Measurements from ENCODE around the gene CTIF.

The CTIF gene

GRCh38 chr18:48600456-48601090 is 61.7 kb downstream of the CTIF start:
- no peak for DNase-seq (ENCODE audit: low read depth in 2 of 2, low spot score in 1 of 2)

- no peak for DNase-seq (ENCODE audit: low read depth in 2 of 2, low spot score in 1 of 2)
Measured at GRCh38 chr18:48601343-48601742, 62.5 kb downstream of the CTIF start.

GRCh38 chr18:48602759-48603390 is 64.0 kb downstream of the CTIF start:
- no peak for DNase-seq (ENCODE audit: low read depth in 2 of 2, low spot score in 1 of 2)

GRCh38 chr18:48605408-48605845 is 66.6 kb downstream of the CTIF start:
- DNase-seq (ENCODE audit: low read depth in 2 of 2, low spot score in 1 of 2) = no peak

- DNase-seq (ENCODE audit: low read depth in 2 of 2, low spot score in 1 of 2) = no peak
Measured at GRCh38 chr18:48607056-48607984, 68.5 kb downstream of the CTIF start.

DNA sequence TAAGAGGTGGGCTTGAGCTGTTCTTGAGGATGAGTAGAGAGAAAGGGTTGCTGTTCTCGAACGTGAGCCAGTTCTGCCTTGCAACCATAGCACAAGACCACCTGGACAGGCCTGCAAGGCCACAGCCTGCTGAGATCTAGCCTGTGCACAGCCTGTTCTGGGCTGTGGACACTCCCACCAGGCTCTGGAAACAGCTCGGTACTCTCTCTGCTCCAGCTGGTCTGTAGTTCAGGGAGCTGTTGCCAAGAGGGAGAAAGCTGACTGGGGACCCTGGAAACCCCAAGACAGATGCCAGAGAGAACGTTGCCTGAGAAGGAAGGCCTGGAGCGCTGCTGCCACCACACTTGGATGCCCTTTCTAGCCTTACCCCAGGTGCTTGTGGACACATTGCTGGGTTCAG is 69.8 kb downstream of the CTIF start:
- DNase-seq (ENCODE audit: low read depth in 2 of 2, low spot score in 1 of 2) = no peak

DNA sequence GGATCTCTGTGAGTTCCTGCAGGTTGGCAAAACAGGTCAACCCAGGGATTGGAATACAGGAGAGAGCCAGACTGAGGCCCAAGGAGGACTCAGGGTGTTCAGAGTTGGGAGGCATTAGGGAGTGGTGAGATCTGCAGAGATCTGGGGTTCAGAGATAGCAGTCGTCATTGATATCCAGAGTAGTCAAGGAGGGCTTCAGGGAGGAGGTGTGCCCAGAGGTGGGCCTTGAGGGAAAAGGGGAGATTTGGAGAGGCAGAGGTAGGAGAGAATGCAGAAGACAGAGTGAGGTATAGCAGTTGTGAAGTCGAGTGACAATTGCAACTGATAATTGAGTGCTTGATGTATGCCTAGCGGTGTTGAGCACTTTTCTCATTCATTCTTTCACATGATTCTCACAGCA is 70.3 kb downstream of the CTIF start:
- no peak for DNase-seq (ENCODE audit: low read depth in 2 of 2, low spot score in 1 of 2)

DNA sequence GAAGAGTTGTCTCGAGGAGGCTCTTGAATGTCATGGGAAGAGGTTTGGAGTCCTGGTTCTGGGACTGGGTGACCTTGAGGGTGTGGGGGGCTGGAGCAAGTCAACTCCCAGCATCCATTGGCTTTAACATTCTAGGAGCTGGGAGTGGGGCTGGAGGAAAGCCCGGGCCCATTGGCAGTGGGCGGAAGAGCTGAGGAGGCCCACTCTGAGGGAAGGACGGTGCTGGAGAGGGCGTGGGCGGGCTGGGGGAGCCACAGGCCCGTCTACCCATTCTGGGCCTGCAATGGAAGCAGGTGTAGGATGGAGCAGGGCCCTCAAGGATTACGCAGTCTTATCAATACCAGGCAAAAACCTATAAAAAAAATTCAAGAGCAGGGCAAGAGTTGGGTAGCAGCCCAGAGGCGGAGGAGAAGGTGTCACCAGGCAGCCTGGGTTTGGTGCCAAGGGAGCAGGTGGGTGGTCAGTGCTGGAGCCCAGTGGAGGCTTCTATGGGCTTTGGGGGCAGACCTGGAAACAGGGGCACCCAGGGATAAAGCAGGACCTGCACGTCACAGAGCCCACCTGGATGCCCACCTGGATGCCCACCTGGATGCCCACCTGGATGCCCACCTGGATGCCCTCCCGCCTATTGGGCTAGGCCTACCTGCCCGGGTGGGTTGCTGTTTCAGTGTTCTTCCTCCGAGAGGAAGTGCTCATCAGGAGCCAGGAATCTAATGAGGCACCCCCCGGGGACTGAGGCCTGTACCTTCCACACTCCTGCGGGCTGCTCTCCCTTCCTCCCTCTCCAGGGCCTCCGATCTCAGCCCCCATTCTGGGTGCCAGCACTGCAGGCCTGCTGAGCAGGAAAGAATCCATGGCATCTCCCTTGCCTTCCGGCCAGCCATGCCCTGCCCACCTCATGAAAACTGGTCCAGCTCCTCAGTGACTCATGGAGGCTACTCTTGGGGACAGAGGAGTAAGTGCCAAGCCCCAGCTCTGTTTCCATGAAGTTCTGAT is 71.3 kb downstream of the CTIF start:
- DNase-seq (ENCODE audit: low read depth in 2 of 2, low spot score in 1 of 2) = no peak

- DNase-seq (ENCODE audit: low read depth in 2 of 2, low spot score in 1 of 2) = no peak
Measured at GRCh38 chr18:48611203-48611602, 72.4 kb downstream of the CTIF start.

DNA sequence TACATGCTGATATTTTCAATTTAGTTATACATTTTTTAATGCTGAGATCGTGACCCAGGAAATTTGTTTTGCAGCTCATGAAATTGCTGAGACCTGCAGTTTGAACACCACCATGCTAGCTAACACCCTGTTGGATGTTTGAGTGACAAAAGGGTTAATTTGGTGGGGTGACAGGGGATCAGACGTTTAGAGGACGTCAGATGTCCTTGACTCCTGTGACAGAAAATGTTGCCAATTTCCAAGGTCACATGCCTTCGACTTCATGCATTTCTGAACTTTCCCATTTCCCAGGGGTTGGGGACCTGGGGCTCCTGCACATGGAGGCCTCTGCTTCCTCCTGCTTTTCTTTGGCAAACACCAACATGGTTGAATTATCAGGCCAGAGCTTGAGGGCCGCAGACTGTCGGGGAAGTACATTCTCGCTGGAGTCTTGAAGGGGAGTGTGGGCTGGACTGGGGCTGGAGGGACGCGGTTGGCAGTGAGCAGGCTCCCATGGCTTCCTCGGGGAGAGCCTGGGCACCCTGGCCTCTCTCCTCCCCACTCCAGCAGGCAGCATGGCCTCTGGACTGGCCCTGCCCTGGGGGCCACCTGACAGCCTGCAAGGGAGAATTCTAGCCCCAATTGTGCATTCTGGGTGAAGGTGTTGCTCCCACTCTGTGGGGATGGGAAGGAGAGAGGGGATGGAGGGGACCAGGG is 73.1 kb downstream of the CTIF start:
- DNase-seq (ENCODE audit: low read depth in 2 of 2, low spot score in 1 of 2) = no peak

DNA sequence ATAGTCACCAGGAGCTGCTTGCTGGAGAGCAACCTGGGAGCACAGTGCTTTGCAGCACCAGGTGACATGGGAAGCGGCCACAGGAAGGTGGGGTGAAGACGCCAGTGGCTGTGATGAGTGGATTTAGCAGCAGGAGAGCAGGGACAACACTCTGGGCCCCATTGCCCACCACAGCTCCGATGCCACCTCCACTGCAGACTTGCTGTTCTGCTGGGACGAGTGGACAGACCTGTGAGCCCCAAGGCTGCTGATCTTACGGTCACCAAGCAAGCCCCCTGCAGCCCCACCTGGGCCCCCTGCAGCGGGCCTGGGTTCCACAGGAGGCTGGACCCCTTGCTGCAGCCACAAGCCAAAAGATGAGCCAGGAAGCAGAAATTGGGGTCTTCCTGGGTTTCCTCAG is 73.7 kb downstream of the CTIF start:
- DNase-seq (ENCODE audit: low read depth in 2 of 2, low spot score in 1 of 2) = no peak

- DNase-seq (ENCODE audit: low read depth in 2 of 2, low spot score in 1 of 2) = no peak
Measured at GRCh38 chr18:48612917-48613316, 74.1 kb downstream of the CTIF start.

GRCh38 chr18:48613589-48614404 is 75.0 kb downstream of the CTIF start:
- no peak for DNase-seq (ENCODE audit: low read depth in 2 of 2, low spot score in 1 of 2)

DNA sequence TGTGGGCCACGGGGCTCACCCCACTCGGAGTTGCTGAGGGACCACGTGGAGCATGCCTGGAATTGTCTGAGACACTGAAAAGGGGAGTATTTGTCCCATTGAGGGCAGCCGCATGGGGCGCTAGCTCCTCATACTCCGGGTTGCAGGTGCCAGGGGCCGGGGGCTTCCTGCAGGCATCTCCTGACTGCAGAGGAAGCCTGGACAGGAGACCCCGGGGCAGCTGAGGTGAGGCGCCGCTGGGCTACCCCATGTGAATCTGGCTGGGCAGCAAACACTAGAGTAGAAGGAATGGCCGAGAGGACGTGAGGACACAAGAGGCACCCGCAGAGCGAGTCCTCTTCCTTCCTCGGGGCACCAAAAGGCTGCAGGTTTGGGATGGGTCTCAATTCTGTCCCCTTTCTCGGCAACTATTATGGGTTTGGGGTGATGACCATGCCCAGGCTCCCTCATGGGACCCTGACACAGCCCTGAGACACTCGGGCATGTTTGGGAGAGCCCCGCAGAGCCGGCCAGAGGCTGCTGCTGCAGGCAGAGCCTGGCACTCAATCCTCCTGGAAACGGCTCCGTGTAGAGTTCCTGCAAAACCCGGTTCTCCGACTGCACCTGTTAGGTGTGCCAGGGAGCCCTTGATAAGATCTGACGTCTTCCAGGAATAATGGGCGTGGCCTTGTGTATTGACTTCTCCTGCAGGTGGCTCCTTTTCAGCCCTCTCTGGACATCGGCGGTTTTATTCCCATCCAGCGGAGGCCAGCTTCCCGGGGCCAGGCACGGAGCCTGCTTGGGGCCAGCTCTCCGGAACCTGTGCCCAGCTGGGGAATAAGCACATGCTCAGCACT is 77.0 kb downstream of the CTIF start:
- no peak for DNase-seq (ENCODE audit: low read depth in 2 of 2, low spot score in 1 of 2)

DNA sequence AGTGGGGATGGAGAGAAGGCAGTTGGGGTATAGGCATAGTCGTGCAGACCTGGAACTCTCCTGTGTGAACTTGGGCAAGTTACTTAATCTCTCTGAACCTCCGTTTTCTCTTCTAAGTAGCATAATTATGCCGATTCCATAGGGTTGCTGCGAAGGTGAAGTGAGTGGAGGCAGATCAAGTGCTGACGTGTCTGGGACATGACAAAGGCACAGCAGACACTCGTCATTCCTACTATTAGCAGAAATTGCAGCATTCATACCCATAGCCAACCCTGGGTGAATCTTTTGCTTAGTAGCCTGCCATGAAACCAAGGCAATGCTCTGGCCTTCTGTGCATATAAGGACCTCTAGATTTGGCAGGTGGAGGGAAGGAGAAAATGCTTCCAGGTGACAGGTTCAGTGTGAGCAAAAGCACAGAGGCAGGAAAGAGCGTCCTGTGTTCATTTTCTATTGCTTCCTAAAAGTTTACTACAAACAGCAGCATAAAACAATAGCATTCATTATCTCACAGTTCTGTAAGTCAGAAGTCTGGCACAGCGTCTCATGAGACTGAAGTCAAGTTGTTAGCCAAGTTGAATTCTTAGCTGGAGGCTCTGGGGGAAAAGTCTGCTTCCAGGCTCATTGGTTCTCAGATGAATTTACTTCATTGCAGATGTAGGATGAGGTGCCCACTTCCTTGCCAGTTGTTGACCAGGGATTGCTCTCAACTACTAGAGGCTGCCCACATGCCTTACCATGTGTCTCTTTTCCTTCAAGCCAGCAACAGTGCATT is 77.8 kb downstream of the CTIF start:
- DNase-seq (ENCODE audit: low read depth in 2 of 2, low spot score in 1 of 2) = no peak

DNA sequence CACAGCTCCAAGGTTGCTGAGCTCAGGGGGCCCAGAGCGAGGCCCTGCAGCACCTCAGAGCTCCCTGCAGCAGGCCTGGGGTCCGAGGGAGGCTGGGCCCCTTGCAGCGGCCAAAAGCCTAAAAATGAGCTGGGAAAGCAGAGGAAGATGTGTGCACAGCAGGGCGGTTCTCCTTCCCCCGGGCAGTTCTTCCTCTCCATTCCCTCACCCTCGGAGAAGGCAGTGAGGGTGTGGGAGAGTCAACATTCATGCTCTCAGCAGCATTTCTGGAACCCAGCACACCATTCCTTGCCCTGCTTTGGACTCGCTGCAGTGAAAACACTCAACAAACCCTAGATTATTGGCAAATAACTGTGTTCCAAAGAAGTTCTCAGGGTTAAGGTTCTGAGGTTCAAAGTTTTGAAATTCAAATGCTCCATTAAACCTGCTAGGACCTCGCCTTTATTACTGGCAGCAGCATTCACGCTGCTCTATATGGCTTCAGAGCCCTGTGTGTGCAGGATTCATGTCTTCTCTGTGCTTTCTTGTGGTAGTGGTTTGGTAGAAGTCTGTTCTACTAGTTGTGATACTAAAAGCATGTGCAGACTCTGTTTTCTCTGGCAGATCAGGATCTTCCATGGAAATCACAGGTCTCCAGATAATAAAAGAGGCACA is 79.1 kb downstream of the CTIF start:
- no peak for DNase-seq (ENCODE audit: low read depth in 2 of 2, low spot score in 1 of 2)

- DNase-seq (ENCODE audit: low read depth in 2 of 2, low spot score in 1 of 2) = no peak
Measured at GRCh38 chr18:48619016-48619415, 80.2 kb downstream of the CTIF start.
